ENCODE data around the gene HTRA3.

- TF ChIP-seq EZH2phosphoT487 (IDR thresholded peaks at IDR 0.05; ENCODE audit: insufficient read depth, low read depth) (no peak), EZH2 (IDR thresholded peaks at IDR 0.05; ENCODE audit: insufficient read depth, poor library complexity, severe bottlenecking) (peak; percentile 39)
Observed at GRCh38 chr4:8270912-8271815, 1.6 kb downstream of the HTRA3 start.

All from GM23248 (cell line).